Ascending aorta (tissue), 2 donors: ENCODE measurements around the gene NFKBIE. TPM values are rescaled to one million over a fixed set of nuclear protein-coding genes. Genes with fewer than 3 reads are reported as not detected.

ENCODE experiments used
- DNase-seq, 2 donors: peaks; one replicate each; pipeline ENCODE4 v3.0.0-alpha.2; 2019; ENCODE audit warnings: low spot score in 2 of 2
- H3K27ac ChIP-seq, 2 donors: fragments of 200-600 bp; sonication (generic); one replicate each; pipeline ENCODE4 v1.5.1; 2016 to 2017; ENCODE audit warnings: mild to moderate bottlenecking in 1 of 2
- H3K27me3 ChIP-seq: fragments of 200-600 bp; sonication (generic); one replicate; pipeline ENCODE4 v1.5.1; 2017
- H3K36me3 ChIP-seq, 2 donors: fragments of 200-600 bp; sonication (generic); one replicate each; pipeline ENCODE4 v1.5.1; 2016
- H3K4me1 ChIP-seq, 2 donors: fragments of 200-600 bp; sonication (generic); one replicate each; pipeline ENCODE4 v1.5.1; 2016 to 2017; ENCODE audit warnings: mild to moderate bottlenecking in 1 of 2
- H3K4me3 ChIP-seq, 2 donors: fragments of 200-600 bp; sonication (generic); one replicate each; pipeline ENCODE4 v1.5.1; 2016 to 2017; ENCODE audit warnings: mild to moderate bottlenecking in 1 of 2
- H3K9me3 ChIP-seq, 2 donors: fragments of 200-600 bp; sonication (generic); one replicate each; pipeline ENCODE4 v1.5.1; 2016
- intact Hi-C: fragments of 100-400 bp; cut with DNase I; formaldehyde crosslinking; loops from one replicate; pipeline ENCODE4 v1.15.1; 2023
- total RNA-seq: library from RNA; depleted of rRNA; stranded (reverse); fragments of >200 nt; gene quantifications from one replicate; pipeline ENCODE4 v1.1.0, GENCODE V29; 2016
- TF ChIP-seq, protein P1 (sequence below), 3 experiments: fragments of 200-600 bp in 2 of 3; fragments of 450-650 bp in 1 of 3; sonication (generic) in 2 of 3; IDR thresholded peaks; one replicate each; pipeline ENCODE4 v1.5.1; 2016 to 2019; ENCODE audit warnings: antibody characterized with exemption in 3 of 3, mild to moderate bottlenecking in 1 of 3, moderate library complexity in 1 of 3

NFKBIE gene
- total RNA-seq, 1 donor from 2014 or later: 1.9 TPM

DNA sequence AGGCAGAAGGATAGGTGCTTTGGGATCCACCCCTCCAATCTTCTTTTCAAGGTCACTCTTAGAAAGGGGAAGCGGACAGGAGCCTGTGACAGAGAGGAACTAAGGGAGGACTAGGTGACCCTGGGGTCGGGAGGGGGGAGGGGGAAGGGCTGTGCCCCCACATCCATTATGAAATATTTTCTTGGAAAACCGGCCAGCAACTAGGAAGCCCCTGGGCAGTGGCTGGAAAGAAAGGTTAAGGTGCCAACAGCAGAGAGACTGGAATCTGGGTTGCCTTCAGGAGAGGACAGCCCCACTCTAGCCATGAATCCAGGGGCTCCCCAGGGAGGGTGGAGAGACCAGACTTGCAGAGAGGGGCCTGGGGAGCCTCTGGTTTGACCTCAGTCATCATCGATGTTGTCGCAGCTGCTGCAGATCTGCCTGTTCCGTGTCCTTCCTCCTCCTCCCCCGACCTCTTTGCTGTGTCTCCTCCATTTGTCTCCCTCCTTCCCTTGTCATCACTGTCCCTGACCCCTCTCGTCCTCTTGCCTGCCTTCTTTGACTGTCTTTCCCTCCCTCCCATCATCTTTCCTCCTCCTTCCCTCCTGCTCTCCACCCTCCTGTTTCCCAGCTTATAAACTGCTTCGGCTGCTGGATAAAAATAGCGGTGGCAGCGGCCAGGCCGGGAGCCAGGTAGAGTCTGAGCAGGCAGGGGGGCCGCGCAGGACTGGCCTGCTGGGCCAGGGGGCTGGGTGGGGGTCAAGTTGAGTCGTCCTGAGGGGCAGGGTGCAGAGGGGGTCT lies 38.8 kb downstream of the NFKBIE start:
- H3K4me3 ChIP-seq: peak overlapping the region; percentile 35 to 94
- H3K36me3 ChIP-seq: peaks cover 24 to 35% of the 10 kb centered on the region in 2 donors
- no peaks in the 10 kb centered on the region for H3K27me3 ChIP-seq
- TF ChIP-seq, protein P1, sequence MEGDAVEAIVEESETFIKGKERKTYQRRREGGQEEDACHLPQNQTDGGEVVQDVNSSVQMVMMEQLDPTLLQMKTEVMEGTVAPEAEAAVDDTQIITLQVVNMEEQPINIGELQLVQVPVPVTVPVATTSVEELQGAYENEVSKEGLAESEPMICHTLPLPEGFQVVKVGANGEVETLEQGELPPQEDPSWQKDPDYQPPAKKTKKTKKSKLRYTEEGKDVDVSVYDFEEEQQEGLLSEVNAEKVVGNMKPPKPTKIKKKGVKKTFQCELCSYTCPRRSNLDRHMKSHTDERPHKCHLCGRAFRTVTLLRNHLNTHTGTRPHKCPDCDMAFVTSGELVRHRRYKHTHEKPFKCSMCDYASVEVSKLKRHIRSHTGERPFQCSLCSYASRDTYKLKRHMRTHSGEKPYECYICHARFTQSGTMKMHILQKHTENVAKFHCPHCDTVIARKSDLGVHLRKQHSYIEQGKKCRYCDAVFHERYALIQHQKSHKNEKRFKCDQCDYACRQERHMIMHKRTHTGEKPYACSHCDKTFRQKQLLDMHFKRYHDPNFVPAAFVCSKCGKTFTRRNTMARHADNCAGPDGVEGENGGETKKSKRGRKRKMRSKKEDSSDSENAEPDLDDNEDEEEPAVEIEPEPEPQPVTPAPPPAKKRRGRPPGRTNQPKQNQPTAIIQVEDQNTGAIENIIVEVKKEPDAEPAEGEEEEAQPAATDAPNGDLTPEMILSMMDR (IDR thresholded peaks at IDR 0.05): no peak
- DNase-seq: no peak
- peaks cover 40 to 51% of the 10 kb centered on the region in 2 donors for H3K4me1 ChIP-seq
- H3K9me3 ChIP-seq: no peaks in the 10 kb centered on the region
- H3K27ac ChIP-seq: peak overlapping the region; percentile 95 to 99
- intact Hi-C loops: no loop called here

DNA sequence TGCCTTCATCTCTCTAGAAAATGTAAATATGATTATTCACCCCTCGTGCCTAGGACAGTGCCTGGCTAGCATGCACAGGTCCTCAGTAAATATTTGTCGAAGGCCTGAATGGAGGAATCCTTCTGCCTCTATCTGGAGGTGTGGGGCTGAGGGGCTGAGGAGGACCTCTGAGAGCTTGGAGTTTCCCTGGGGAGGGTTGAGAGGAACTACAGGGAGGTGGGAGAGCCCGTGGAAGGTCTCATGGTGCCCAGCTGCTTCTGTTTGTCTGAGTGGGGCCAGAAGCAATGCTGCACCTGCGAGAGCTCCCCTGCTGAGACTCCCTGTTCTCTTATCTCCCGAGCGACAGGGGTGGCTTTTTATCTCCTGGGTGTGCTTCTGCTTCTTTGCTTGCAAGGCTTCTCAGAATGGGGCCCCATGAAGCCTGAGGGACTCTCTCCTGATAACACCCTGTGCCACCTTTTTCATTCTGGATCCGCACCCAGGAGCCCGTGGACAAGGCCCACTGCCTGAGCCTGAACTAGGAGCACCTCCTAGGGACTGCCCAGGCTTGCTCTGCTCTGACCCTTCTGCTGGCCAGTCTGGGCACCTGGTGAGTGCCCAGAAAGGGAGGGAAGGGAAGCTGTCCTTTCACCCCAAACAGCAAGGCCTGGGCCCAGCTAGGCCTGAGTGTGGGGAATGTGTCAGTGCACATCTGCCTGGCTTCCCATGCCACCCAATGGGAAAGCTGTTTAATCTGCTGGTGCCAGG lies 39.6 kb downstream of the NFKBIE start:
- TF ChIP-seq, protein P1 (IDR thresholded peaks at IDR 0.05): no peak
- H3K27me3 ChIP-seq: no peaks in the 10 kb centered on the region
- H3K4me1 ChIP-seq: peaks cover 41 to 57% of the 10 kb centered on the region in 2 donors
- no peaks in the 10 kb centered on the region for H3K9me3 ChIP-seq
- H3K36me3 ChIP-seq: peaks cover 16 to 27% of the 10 kb centered on the region in 2 donors
- no peak for DNase-seq
- peak overlapping the region; percentile 95 to 99 for H3K27ac ChIP-seq
- intact Hi-C loops: no loop called here
- peak overlapping the region in 1 of 2 donors; percentile 94 for H3K4me3 ChIP-seq

DNA sequence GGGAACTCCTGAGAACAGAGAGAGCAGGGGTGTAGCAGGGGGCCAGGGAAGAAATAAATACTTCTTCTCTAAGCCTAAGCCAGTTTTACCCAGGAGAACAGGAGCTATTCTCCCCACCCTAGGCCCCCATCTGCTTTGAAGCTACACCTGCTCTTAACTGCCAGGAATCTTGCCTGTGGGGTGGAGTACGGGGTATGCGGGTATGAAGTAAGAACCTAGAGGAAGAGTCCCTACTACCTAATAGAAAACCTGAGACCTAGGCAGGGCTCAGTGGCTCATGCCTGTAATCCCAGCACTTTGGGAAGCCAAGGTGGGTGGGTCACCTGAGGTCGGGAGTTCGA lies 40.4 kb downstream of the NFKBIE start:
- H3K4me3 ChIP-seq: peak overlapping the region; percentile 71 to 94
- H3K27me3 ChIP-seq: no peaks in the 10 kb centered on the region
- no peaks in the 10 kb centered on the region for H3K9me3 ChIP-seq
- DNase-seq: no peak
- peaks cover 8 to 19% of the 10 kb centered on the region in 2 donors for H3K36me3 ChIP-seq
- TF ChIP-seq, protein P1 (IDR thresholded peaks at IDR 0.05): no peak
- intact Hi-C loops: loop anchor here (5.0 kb wide), 1 partner anchor 98 kb away; the partner anchor contains the start of genes MRPL14 and TMEM63B
- peaks cover 45 to 64% of the 10 kb centered on the region in 2 donors for H3K4me1 ChIP-seq
- peak overlapping the region; percentile 95 to 99 for H3K27ac ChIP-seq

DNA sequence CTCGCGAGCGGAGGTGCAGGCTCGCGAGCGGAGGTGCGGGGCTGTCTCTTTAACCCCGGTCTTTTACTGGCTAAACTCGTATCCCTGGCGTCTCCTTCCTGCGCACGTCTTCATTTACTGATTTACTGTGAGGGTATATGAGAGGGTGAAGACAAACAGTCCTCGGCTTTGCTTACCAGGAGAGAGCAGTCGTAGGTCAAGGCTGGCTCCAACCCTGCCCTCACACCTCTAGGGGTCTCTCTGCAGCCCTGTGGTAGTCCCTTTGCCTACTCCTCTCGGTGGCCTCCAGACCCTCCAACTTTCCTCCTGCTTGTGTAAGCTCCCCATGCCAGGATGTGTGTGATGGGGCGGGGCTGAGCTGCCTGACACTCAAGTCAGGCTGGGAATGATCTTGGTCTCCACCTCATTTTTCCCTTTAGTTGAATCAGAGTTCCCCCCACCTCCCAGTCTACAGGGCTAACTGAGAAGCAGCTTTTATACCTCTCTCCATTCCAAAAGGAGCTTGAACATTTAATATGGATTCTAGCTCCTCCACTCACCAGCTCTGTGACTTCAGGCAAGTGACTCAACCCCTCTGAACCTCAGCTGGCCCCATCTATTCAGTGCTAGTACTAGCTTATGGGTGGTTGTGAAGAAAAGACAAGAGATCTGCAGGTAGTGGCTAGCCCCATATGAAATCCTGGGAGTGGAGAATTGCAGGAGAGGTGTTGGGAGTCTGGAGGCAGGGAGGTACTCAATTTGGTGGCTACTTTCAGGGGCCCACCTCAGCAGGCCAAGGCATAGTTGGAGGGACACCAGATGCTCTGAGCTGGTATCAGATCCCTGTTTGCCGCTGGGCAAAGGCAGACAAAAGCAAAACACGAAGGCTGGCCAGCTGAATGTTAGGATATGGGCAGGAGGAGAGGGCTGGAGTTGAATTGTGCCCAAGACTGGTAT lies 41.1 kb downstream of the NFKBIE start:
- DNase-seq: peak in 1 of 2 donors; percentile 74
- Histone ChIP-seq H3K36me3 (peaks cover 2 to 13% of the 10 kb centered on the region in 2 donors), H3K27me3 (no peaks in the 10 kb centered on the region), H3K9me3 (no peaks in the 10 kb centered on the region), H3K4me3 (peak overlapping the region; percentile 71 to 94), H3K4me1 (peaks cover 45 to 67% of the 10 kb centered on the region in 2 donors), H3K27ac (peak overlapping the region; percentile 95 to 99)
- TF ChIP-seq, protein P1 (IDR thresholded peaks at IDR 0.05): no peak
- intact Hi-C loops: loop anchor here (5.0 kb wide), 1 partner anchor 97 kb away; the partner anchor contains the start of genes MRPL14 and TMEM63B
